H9 (cell line): ENCODE measurements around the gene CCDC137. TPM values are rescaled to one million over a fixed set of nuclear protein-coding genes. Genes with fewer than 3 reads are reported as not detected.

Experiments used
- DNase-seq: peaks from one replicate; pipeline ENCODE4 v3.0.0-alpha.2; 2017
- H2AFZ ChIP-seq: one replicate; pipeline ENCODE4 v1.6.1; 2013; ENCODE audit warnings: mild to moderate bottlenecking, low read length, control low read depth, moderate library complexity
- H2AK5ac ChIP-seq: 2 replicates; pipeline ENCODE4 v1.6.1; 2013; ENCODE audit warnings: low read length, control low read depth, mixed read lengths; ENCODE audit not compliant: insufficient read length
- H2BK120ac ChIP-seq: one replicate; pipeline ENCODE4 v1.6.1; 2013; ENCODE audit warnings: low read depth, mild to moderate bottlenecking, low read length, control low read depth, inconsistent platforms; ENCODE audit not compliant: poor library complexity, severe bottlenecking
- H2BK12ac ChIP-seq: 2 replicates; pipeline ENCODE4 v1.6.1; 2013; ENCODE audit warnings: low read length, control low read depth, mixed read lengths, low read depth; ENCODE audit not compliant: insufficient read length
- H2BK15ac ChIP-seq: 2 replicates; pipeline ENCODE4 v1.6.1; 2013; ENCODE audit warnings: low read depth, low read length, control low read depth
- H2BK20ac ChIP-seq: one replicate; pipeline ENCODE4 v1.6.1; 2013; ENCODE audit warnings: low read depth, mild to moderate bottlenecking, low read length, control low read depth, inconsistent platforms; ENCODE audit not compliant: poor library complexity, severe bottlenecking
- H2BK5ac ChIP-seq: 2 replicates; pipeline ENCODE4 v1.6.1; 2013; ENCODE audit warnings: low read length, control low read depth, mixed read lengths; ENCODE audit not compliant: insufficient read length
- H3K14ac ChIP-seq: 2 replicates; pipeline ENCODE4 v1.6.1; 2013; ENCODE audit warnings: low read length, control low read depth; ENCODE audit not compliant: insufficient read depth
- H3K18ac ChIP-seq: 2 replicates; pipeline ENCODE4 v1.6.1; 2013; ENCODE audit warnings: low read depth, mild to moderate bottlenecking, mixed read lengths, low read length, control low read depth; ENCODE audit not compliant: insufficient read length
- H3K23ac ChIP-seq: 2 replicates; pipeline ENCODE4 v1.6.1; 2013; ENCODE audit warnings: low read length, control low read depth, mixed read lengths, low read depth; ENCODE audit not compliant: insufficient read length
- H3K23me2 ChIP-seq: 2 replicates; pipeline ENCODE4 v1.6.1; 2013; ENCODE audit warnings: low read depth, mild to moderate bottlenecking, mixed read lengths, low read length, control low read depth; ENCODE audit not compliant: insufficient read length, poor library complexity, severe bottlenecking
- H3K27ac ChIP-seq: 2 replicates; pipeline ENCODE4 v1.5.1; 2013; ENCODE audit warnings: low read length, control low read depth, mixed read lengths, low read depth; ENCODE audit not compliant: insufficient read length
- H3K27me3 ChIP-seq: 2 replicates; pipeline ENCODE4 v1.6.1; 2013; ENCODE audit warnings: low read length, control low read depth, inconsistent platforms; ENCODE audit not compliant: insufficient read depth
- H3K4ac ChIP-seq: 2 replicates; pipeline ENCODE4 v1.6.1; 2013; ENCODE audit warnings: low read depth, mild to moderate bottlenecking, control low read depth, inconsistent platforms, low read length, moderate library complexity
- H3K4me1 ChIP-seq: 2 replicates; pipeline ENCODE4 v1.6.1; 2013; ENCODE audit warnings: low read length, control low read depth, inconsistent platforms; ENCODE audit not compliant: insufficient read depth
- H3K4me2 ChIP-seq: 2 replicates; pipeline ENCODE4 v1.6.1; 2013; ENCODE audit warnings: low read length, control low read depth, mixed read lengths; ENCODE audit not compliant: insufficient read length, insufficient read depth
- H3K56ac ChIP-seq: 2 replicates; pipeline ENCODE4 v1.6.1; 2013; ENCODE audit warnings: low read depth, mild to moderate bottlenecking, mixed read lengths, low read length, control low read depth; ENCODE audit not compliant: insufficient read length
- H3K79me1 ChIP-seq: 2 replicates; pipeline ENCODE4 v1.6.1; 2013; ENCODE audit warnings: low read depth, mild to moderate bottlenecking, moderate library complexity, low read length, control low read depth, inconsistent platforms; ENCODE audit not compliant: insufficient read depth, poor library complexity, severe bottlenecking
- H3K79me2 ChIP-seq: 2 replicates; pipeline ENCODE4 v1.6.1; 2013; ENCODE audit warnings: low read length, control low read depth, inconsistent platforms; ENCODE audit not compliant: insufficient read depth
- H3K9ac ChIP-seq: 2 replicates; pipeline ENCODE4 v1.6.1; 2013; ENCODE audit warnings: low read length, control low read depth, mixed read lengths; ENCODE audit not compliant: insufficient read length; ENCODE audit errors: extremely low read depth
- H3K9me3 ChIP-seq: one replicate; pipeline ENCODE4 v1.6.1; 2013; ENCODE audit warnings: low read depth, low read length, inconsistent platforms; ENCODE audit not compliant: control insufficient read depth
- H3T11ph ChIP-seq: one replicate; pipeline ENCODE4 v1.6.1; 2013; ENCODE audit warnings: mild to moderate bottlenecking, low read length, control low read depth, inconsistent platforms
- H4K20me1 ChIP-seq: one replicate; pipeline ENCODE4 v1.6.1; 2013; ENCODE audit not compliant: control insufficient read depth, insufficient read length, insufficient read depth
- H4K5ac ChIP-seq: 2 replicates; pipeline ENCODE4 v1.6.1; 2013; ENCODE audit warnings: low read depth, mild to moderate bottlenecking, mixed read lengths, low read length, control low read depth; ENCODE audit not compliant: insufficient read length
- H4K8ac ChIP-seq: replicated peaks from 2 replicates; pipeline ENCODE4 v1.6.1; 2013; ENCODE audit warnings: low read length, control low read depth, mixed read lengths, low read depth; ENCODE audit not compliant: insufficient read length
- H4K91ac ChIP-seq: 2 replicates; pipeline ENCODE4 v1.6.1; 2013; ENCODE audit warnings: low read depth, mild to moderate bottlenecking, moderate library complexity, mixed read lengths, low read length, control low read depth; ENCODE audit not compliant: insufficient read length
- H3K27ac Mint-ChIP-seq, 3 experiments: 2 replicates in 2 of 3; 3 replicates in 1 of 3; pipeline ENCODE4 v1.8.0; 2020 to 2021; ENCODE audit warnings: mixed read lengths in 3 of 3, mild to moderate bottlenecking in 1 of 3, moderate library complexity in 1 of 3
- H3K27me3 Mint-ChIP-seq: 2 replicates; pipeline ENCODE4 v1.8.0; 2021; ENCODE audit warnings: low read depth, mild to moderate bottlenecking, moderate library complexity, mixed read lengths
- H3K36me3 Mint-ChIP-seq, 3 experiments: 2 replicates in 2 of 3; 3 replicates in 1 of 3; pipeline ENCODE4 v1.8.0; 2020 to 2021; ENCODE audit warnings: low read depth in 3 of 3, mixed read lengths in 3 of 3; ENCODE audit not compliant: insufficient read depth in 1 of 3
- H3K4me1 Mint-ChIP-seq, 2 experiments: 2 replicates each; pipeline ENCODE4 v1.8.0; 2020; ENCODE audit warnings: mixed read lengths in 2 of 2
- H3K4me3 Mint-ChIP-seq, 2 experiments: 2 replicates in 1 of 2; 3 replicates in 1 of 2; pipeline ENCODE4 v1.8.0; 2020 to 2021; ENCODE audit warnings: mild to moderate bottlenecking in 2 of 2, mixed read lengths in 2 of 2, moderate library complexity in 1 of 2
- H3K9me3 Mint-ChIP-seq, 2 experiments: 2 replicates in 1 of 2; 3 replicates in 1 of 2; pipeline ENCODE4 v1.8.0; 2020; ENCODE audit warnings: mild to moderate bottlenecking in 2 of 2, mixed read lengths in 2 of 2, moderate library complexity in 1 of 2
- WGBS: extraction: QIAGEN DNeasy Blood & Tissue Kit; methylation state at CpG from one replicate; pipeline ENCODE4 v1.1.7; 2013; ENCODE audit warnings: missing lambda C conversion rate, low lambda C conversion rate, mixed read lengths; ENCODE audit not compliant: insufficient read length; ENCODE audit errors: extremely low coverage; 5-methylcytosine and 5-hydroxymethylcytosine counted together
- total RNA-seq: library from RNA; stranded (reverse); gene quantifications from 2 replicates; pipeline ENCODE4 v1.2.1, GENCODE V29; 2021
- TF ChIP-seq, protein P1 (sequence below): fragments of 200-600 bp; sonication (generic); conservative IDR thresholded peaks from 3 replicates; pipeline ENCODE4 v1.8.0; 2021; ENCODE audit warnings: antibody characterized with exemption, mild to moderate bottlenecking

Gene CCDC137
- total RNA-seq, 1 experiment from 2014 or later = 60.8 TPM

DNA sequence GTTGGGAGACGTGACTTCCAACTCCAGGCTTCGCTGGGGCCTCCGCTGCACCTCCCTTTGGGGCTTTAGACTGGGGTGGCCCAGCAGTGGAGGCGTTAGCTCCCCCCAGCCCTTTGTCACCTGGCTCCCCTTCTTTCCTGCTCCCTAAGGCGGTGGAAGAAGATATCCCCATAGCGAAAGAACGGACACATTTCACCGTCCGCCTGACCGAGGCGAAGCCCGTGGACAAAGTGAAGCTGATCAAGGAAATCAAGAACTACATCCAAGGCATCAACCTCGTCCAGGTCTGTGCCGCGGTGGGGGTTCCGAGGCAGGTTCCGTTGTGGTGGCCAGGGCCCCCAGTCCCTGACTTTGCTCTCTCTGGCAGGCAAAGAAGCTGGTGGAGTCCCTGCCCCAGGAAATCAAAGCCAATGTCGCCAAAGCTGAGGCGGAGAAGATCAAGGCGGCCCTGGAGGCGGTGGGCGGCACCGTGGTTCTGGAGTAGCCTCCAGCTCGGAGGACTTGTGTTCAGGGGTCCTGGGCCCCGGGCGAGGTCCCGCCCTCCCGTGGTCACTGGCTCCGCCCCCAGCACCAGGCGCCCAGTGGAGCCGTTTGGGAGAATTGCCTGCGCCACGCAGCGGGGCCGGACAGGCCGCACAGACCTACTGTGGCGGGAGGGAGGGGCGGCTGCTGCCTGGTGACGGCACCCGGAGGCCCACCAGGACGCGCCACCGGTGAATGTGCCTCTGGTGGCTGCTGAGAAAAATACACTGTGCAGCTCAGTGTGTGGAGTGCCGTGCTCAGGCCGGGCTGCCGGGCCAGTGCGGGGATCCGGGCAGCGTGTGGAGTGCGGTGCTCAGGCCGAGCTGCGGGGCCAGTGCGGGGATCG, 40.5 kb downstream of the CCDC137 start:
- H3K14ac ChIP-seq = no peak overlapping the region
- Mint-ChIP-seq H3K9me3 (no peaks in the 10 kb centered on the region), H3K4me1 (peaks cover 16 to 26% of the 10 kb centered on the region in 2 experiments), H3K4me3 (no peak overlapping the region; a peak in 1 of 5 replicates), H3K36me3 (peaks cover 26 to 56% (median 31%) of the 10 kb centered on the region in 3 experiments), H3K27ac (peak overlapping the region in 1 of 3 experiments; percentile 80; a peak in 1 of 7 replicates), H3K27me3 (no peaks in the 10 kb centered on the region; the same call in 1 of the 2 replicates)
- H3K23ac ChIP-seq = no peak overlapping the region
- no peaks in the 10 kb centered on the region for H3K27me3 ChIP-seq
- no peak overlapping the region for H2BK120ac ChIP-seq
- H4K91ac ChIP-seq = no peak overlapping the region
- no peaks in the 10 kb centered on the region for H4K20me1 ChIP-seq
- no peak overlapping the region for H3K4me2 ChIP-seq
- no peaks in the 10 kb centered on the region for H3K9me3 ChIP-seq
- no peak overlapping the region for H2AK5ac ChIP-seq
- H3T11ph ChIP-seq = no peak overlapping the region
- H2BK15ac ChIP-seq = no peak overlapping the region
- H4K8ac ChIP-seq = no peak overlapping the region
- no peak overlapping the region for H2AFZ ChIP-seq
- DNase-seq = peak; percentile 66
- peaks cover 33% of the 10 kb centered on the region for H3K23me2 ChIP-seq
- no peak overlapping the region for H3K27ac ChIP-seq
- H4K5ac ChIP-seq = no peak overlapping the region
- no peak overlapping the region for H2BK12ac ChIP-seq
- H3K4me1 ChIP-seq = peaks cover 4% of the 10 kb centered on the region; the same call in 1 of the 2 replicates
- H2BK20ac ChIP-seq = no peak overlapping the region
- H3K79me2 ChIP-seq = peaks cover 8% of the 10 kb centered on the region; the same call in 1 of the 2 replicates
- H3K4ac ChIP-seq = no peak overlapping the region
- WGBS = no CpG with 5 or more reads among the region's 54 CpGs
- H3K56ac ChIP-seq = no peak overlapping the region
- no peak overlapping the region for H2BK5ac ChIP-seq
- TF ChIP-seq, protein P1, sequence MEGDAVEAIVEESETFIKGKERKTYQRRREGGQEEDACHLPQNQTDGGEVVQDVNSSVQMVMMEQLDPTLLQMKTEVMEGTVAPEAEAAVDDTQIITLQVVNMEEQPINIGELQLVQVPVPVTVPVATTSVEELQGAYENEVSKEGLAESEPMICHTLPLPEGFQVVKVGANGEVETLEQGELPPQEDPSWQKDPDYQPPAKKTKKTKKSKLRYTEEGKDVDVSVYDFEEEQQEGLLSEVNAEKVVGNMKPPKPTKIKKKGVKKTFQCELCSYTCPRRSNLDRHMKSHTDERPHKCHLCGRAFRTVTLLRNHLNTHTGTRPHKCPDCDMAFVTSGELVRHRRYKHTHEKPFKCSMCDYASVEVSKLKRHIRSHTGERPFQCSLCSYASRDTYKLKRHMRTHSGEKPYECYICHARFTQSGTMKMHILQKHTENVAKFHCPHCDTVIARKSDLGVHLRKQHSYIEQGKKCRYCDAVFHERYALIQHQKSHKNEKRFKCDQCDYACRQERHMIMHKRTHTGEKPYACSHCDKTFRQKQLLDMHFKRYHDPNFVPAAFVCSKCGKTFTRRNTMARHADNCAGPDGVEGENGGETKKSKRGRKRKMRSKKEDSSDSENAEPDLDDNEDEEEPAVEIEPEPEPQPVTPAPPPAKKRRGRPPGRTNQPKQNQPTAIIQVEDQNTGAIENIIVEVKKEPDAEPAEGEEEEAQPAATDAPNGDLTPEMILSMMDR = no peak; the same call in 2 of the 3 replicates
- H3K18ac ChIP-seq = no peak overlapping the region
- no peak overlapping the region for H3K9ac ChIP-seq
- H3K79me1 ChIP-seq = peaks cover 8% of the 10 kb centered on the region
